ENCODE data around the gene AKNA.

AKNA gene

DNA sequence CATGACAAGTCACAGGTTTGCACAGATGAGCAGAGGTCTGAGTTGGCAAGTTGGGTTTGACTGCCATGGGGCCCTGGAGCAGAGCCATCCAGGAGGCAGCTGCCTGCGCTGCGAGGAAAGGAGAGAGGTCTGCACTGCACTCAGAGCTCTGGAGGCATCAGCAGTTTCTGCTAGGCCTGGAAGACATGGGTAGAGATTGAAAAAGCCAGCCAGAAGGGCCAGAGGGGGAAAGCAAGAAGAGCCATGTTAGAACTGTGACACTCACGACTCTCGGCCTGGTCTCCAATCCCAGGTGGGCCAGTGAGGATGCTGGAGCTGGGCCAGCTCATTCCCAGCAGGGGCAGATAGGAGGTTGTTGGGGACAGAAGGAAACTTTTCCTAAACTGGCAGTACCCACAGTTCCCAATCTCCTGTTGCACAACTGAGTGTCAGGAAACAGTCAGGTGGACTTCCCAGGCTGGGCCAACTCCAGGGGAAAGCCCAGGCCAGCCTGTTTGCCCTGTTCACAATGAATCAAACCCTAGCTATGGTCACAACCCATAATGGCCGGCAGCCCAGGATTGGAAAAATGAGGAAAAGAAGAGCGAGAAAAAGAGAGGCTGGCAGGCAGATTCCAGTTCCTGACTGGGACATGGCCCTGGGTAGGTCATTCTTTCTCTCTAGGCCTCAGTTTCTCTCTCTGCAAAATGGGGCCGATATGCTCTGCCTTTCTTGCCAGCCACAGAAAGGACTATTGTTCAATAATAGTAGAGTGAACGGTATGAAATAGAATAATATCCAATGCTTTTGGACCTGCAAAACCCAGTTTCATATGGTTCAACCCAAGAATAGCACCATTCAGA lies 72.7 kb downstream of the AKNA start:
- Histone ChIP-seq H3K4me3 (ENCODE audit: low read depth, low read length) (no peak overlapping the region), H3K27me3 (ENCODE audit: insufficient read depth, low read depth, severe bottlenecking) (no peaks in the 10 kb centered on the region), H3K36me3 (peaks cover 14% of the 10 kb centered on the region), H3K9me3 (ENCODE audit: severe bottlenecking) (peaks cover 5% of the 10 kb centered on the region), H3K27ac (no peak overlapping the region)
- peak; percentile 5 for DNase-seq
- no peak for TF ChIP-seq CTCF (IDR thresholded peaks at IDR 0.05; ENCODE audit: low read depth, low read length)

GRCh38 chr9:114314256-114314867 lies 73.4 kb downstream of the AKNA start:
- DNase-seq, result peak; percentile 5
- Histone ChIP-seq H3K27me3 (ENCODE audit: insufficient read depth, low read depth, severe bottlenecking) (no peaks in the 10 kb centered on the region), H3K9me3 (ENCODE audit: severe bottlenecking) (peaks cover 5% of the 10 kb centered on the region), H3K27ac (no peak overlapping the region), H3K4me3 (ENCODE audit: low read depth, low read length) (no peak overlapping the region), H3K36me3 (peaks cover 19% of the 10 kb centered on the region)
- TF ChIP-seq CTCF (IDR thresholded peaks at IDR 0.05; ENCODE audit: low read depth, low read length), result no peak

DNA sequence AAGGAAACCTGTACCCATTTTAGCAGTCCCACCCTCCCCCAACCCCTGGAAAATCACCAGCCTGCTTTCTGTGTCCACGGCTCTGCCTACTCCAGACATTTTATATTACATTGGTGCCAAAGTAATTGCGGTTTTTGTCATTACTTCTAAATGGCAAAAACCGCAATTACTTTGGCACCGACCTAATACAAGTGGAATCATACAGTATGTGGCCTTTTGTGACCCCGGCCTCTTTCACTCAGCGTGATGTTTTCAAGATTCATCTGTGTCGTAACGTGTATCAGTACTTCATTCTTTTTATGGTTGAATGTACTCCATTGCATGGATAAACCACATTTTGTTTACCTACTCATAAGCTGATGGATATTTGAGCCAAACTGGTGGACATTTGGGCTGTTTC lies 74.6 kb downstream of the AKNA start:
- Histone ChIP-seq H3K36me3 (peaks cover 30% of the 10 kb centered on the region), H3K4me3 (ENCODE audit: low read depth, low read length) (no peak overlapping the region), H3K27me3 (ENCODE audit: insufficient read depth, low read depth, severe bottlenecking) (no peaks in the 10 kb centered on the region), H3K27ac (no peak overlapping the region), H3K9me3 (ENCODE audit: severe bottlenecking) (peaks cover 5% of the 10 kb centered on the region)
- DNase-seq, result no peak
- no peak for TF ChIP-seq CTCF (IDR thresholded peaks at IDR 0.05; ENCODE audit: low read depth, low read length)

DNA sequence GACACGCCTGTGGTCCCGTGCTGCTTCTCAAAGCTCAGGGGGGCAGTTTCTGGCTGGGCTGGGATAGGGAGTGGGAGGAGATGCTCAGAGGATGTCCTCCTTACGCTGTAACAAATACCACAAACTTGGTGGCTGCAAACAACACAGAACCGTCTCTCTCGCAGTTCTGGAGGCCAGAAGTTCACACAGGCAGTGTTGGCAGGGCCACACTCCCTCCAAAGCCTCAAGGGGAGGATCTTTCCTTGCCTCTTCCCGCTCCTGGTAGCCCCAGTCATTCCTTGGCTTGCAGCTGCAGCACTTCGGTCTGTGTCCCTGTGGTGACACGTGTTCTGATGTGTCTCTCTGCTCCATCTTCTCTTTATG lies 75.3 kb downstream of the AKNA start:
- peak; percentile 4 for DNase-seq
- Histone ChIP-seq H3K27me3 (ENCODE audit: insufficient read depth, low read depth, severe bottlenecking) (no peaks in the 10 kb centered on the region), H3K36me3 (peaks cover 37% of the 10 kb centered on the region), H3K4me3 (ENCODE audit: low read depth, low read length) (no peak overlapping the region), H3K9me3 (ENCODE audit: severe bottlenecking) (peaks cover 5% of the 10 kb centered on the region), H3K27ac (no peak overlapping the region)
- TF ChIP-seq CTCF (IDR thresholded peaks at IDR 0.05; ENCODE audit: low read depth, low read length), result no peak

GRCh38 chr9:114311571-114312512 lies 75.9 kb downstream of the AKNA start:
- H3K9me3 ChIP-seq (ENCODE audit: severe bottlenecking), result peaks cover 5% of the 10 kb centered on the region
- H3K4me3 ChIP-seq (ENCODE audit: low read depth, low read length), result no peak overlapping the region
- DNase-seq, result peak; percentile 8
- H3K27ac ChIP-seq, result no peak overlapping the region
- no peaks in the 10 kb centered on the region for H3K27me3 ChIP-seq (ENCODE audit: insufficient read depth, low read depth, severe bottlenecking)
- TF ChIP-seq CTCF (IDR thresholded peaks at IDR 0.05; ENCODE audit: low read depth, low read length), result no peak
- peaks cover 44% of the 10 kb centered on the region for H3K36me3 ChIP-seq

Measured in WERI-Rb-1 (cell line).